ENCODE results near the gene ANKS4B.

GRCh38 chr16:21208446-21209230, 24.9 kb upstream of the ANKS4B start:
- TF ChIP-seq CTCF (optimal IDR thresholded peaks at IDR 0.05 in 1 of 3, IDR thresholded peaks at IDR 0.05 in 1 of 3, conservative IDR thresholded peaks at IDR 0.05 in 1 of 3; ENCODE audit: extremely low read depth in 1 of 3, insufficient read depth in 2 of 3, low read length in 3 of 3), result no peak
- no peak for TF ChIP-seq EZH2 (IDR thresholded peaks at IDR 0.05; ENCODE audit: low read length)

Measured in keratinocyte (primary cell).